ENCODE results near the gene CDC40.

DNA sequence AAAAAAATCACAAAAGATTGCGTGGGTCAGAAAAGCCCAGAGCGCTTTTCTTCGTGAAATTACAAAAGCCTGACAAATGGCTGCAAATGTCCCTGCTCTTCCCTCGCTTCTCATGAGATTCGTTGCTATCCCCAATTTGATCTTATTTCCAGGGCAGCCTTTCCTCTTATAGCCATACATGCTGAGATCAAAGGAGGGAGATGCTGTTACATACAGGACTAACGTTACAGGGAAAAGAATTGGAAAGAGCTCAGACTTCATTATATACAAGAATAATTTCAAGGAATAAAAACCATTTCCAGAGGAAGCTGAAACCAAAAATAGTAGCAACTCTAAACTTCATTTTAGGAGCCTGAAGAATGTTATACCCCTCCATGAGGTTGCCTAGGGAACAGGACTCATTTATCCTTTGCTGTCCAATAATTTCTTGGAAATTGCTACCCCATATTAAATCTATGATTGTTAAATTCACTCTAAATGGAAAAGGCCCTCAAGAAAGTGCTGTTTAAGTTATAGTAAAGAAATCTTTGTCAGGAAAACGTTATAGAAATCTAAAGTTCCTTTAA, 97.0 kb downstream of the CDC40 start:
- TF ChIP-seq, protein P1, sequence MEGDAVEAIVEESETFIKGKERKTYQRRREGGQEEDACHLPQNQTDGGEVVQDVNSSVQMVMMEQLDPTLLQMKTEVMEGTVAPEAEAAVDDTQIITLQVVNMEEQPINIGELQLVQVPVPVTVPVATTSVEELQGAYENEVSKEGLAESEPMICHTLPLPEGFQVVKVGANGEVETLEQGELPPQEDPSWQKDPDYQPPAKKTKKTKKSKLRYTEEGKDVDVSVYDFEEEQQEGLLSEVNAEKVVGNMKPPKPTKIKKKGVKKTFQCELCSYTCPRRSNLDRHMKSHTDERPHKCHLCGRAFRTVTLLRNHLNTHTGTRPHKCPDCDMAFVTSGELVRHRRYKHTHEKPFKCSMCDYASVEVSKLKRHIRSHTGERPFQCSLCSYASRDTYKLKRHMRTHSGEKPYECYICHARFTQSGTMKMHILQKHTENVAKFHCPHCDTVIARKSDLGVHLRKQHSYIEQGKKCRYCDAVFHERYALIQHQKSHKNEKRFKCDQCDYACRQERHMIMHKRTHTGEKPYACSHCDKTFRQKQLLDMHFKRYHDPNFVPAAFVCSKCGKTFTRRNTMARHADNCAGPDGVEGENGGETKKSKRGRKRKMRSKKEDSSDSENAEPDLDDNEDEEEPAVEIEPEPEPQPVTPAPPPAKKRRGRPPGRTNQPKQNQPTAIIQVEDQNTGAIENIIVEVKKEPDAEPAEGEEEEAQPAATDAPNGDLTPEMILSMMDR (IDR thresholded peaks at IDR 0.05) = no peak
- TF ChIP-seq POLR2A (IDR thresholded peaks at IDR 0.05) (no peak), POLR2AphosphoS5 (IDR thresholded peaks at IDR 0.05) (no peak), EP300 (IDR thresholded peaks at IDR 0.05) (no peak)

All from gastroesophageal sphincter (tissue), 3 donors.